Stimulated activated CD4-positive, alpha-beta T cell treated with anti-CD3 and anti-CD28 coated beads, Interleukin-1b, Interleukin-23, amount 100 ng/mL, for 1 hour (primary cell): ENCODE results near the gene SSPN.
A peak's percentile ranks its signal among the peaks of the same experiment; 100 is the strongest.

ENCODE experiments used
- DNase-seq, 2 donors: peaks; one replicate each; pipeline ENCODE4 v3.0.0-alpha.2; 2020; ENCODE audit warnings: low read depth in 2 of 2

Gene SSPN

GRCh38 chr12:26266881-26267280, 71.5 kb downstream of the SSPN start:
- DNase-seq = no peak

- DNase-seq = no peak
Measured at GRCh38 chr12:26268841-26269561, 73.6 kb downstream of the SSPN start.

- no peak for DNase-seq
Measured at GRCh38 chr12:26269562-26270284, 74.3 kb downstream of the SSPN start.

GRCh38 chr12:26271024-26271423, 75.7 kb downstream of the SSPN start:
- DNase-seq = no peak

GRCh38 chr12:26271889-26272492, 76.6 kb downstream of the SSPN start:
- peak in 1 of 2 donors; percentile 27 for DNase-seq

- DNase-seq = no peak
Measured at GRCh38 chr12:26272851-26273250, 77.5 kb downstream of the SSPN start.

GRCh38 chr12:26273811-26274210, 78.4 kb downstream of the SSPN start:
- no peak for DNase-seq

GRCh38 chr12:26274441-26275312, 79.3 kb downstream of the SSPN start:
- peak in 1 of 2 donors; percentile 1 for DNase-seq

GRCh38 chr12:26275313-26276131, 80.1 kb downstream of the SSPN start:
- no peak for DNase-seq

GRCh38 chr12:26276709-26277108, 81.3 kb downstream of the SSPN start:
- no peak for DNase-seq

GRCh38 chr12:26277506-26278246, 82.3 kb downstream of the SSPN start:
- DNase-seq = no peak

- no peak for DNase-seq
Measured at GRCh38 chr12:26278266-26278665, 82.9 kb downstream of the SSPN start.

- DNase-seq = no peak
Measured at GRCh38 chr12:26278666-26279065, 83.3 kb downstream of the SSPN start.

- DNase-seq = no peak
Measured at GRCh38 chr12:26279091-26279490, 83.7 kb downstream of the SSPN start.

- no peak for DNase-seq
Measured at GRCh38 chr12:26279908-26280307, 84.5 kb downstream of the SSPN start.

- DNase-seq = no peak
Measured at GRCh38 chr12:26280869-26281268, 85.5 kb downstream of the SSPN start.

- DNase-seq = no peak
Measured at GRCh38 chr12:26281320-26281719, 85.9 kb downstream of the SSPN start.

GRCh38 chr12:26282339-26282940, 87.1 kb downstream of the SSPN start:
- DNase-seq = no peak

- no peak for DNase-seq
Measured at GRCh38 chr12:26283046-26283445, 87.7 kb downstream of the SSPN start.

- no peak for DNase-seq
Measured at GRCh38 chr12:26283617-26284016, 88.2 kb downstream of the SSPN start.
